ENCODE measurements around the gene IP6K2. TPM values are rescaled to one million over a fixed set of nuclear protein-coding genes. Genes with fewer than 3 reads are reported as not detected.
A peak's percentile ranks its signal among the peaks of the same experiment; 100 is the strongest.
"Not testable (repeated sequence)": the region's sequence is repeated elsewhere in the genome, so short reads cannot be mapped to it uniquely, and the experiment has no call there.

Gene IP6K2
- total RNA-seq, 2 donors from 2014 or later, result 112 to 128 TPM

- intact Hi-C loops (cut with DNase I, micrococcal nuclease); ATAC-seq; DNase-seq: not testable (repeated sequence)
Measured at GRCh38 chr3:48734541-48734940, 17.5 kb upstream of the IP6K2 start.

DNA sequence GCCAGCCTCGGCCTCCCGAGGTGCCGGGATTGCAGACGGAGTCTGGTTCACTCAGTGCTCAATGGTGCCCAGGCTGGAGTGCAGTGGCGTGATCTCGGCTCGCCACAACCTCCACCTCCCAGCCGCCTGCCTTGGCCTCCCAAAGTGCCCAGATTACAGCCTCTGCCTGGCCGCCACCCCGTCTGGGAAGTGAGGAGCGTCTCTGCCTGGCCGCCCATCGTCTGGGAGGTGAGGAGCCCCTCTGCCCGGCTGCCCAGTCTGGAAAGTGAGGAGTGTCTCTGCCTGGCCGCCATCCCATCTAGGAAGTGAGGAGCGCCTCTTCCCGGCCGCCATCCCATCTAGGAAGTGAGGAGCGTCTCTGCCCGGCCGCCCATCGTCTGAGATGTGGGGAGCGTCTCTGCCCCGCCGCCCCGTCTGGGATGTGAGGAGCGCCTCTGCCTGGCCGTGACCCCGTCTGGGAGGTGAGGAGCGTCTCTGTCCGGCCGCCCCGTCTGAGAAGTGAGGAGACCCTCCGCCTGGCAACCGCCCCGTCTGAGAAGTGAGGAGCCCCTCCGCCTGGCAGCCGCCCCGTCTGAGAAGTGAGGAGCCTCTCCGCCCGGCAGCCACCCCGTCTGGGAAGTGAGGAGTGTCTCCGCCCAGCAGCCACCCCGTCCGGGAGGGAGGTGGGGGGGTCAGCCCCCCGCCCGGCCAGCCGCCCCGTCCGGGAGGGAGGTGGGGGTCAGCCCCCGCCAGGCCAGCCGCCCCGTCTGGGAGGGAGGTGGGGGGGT is 16.9 kb upstream of the IP6K2 start:
- ATAC-seq; intact Hi-C loops (cut with DNase I, micrococcal nuclease); DNase-seq: not testable (repeated sequence)

- intact Hi-C loops (cut with DNase I, micrococcal nuclease), result no loop called here
- ATAC-seq, result no peak
- DNase-seq, result no peak
Measured at GRCh38 chr3:48727511-48727910, 10.5 kb upstream of the IP6K2 start.

GRCh38 chr3:48725185-48725855 is 8.3 kb upstream of the IP6K2 start:
- DNase-seq; intact Hi-C loops (cut with DNase I, micrococcal nuclease); ATAC-seq: not testable (repeated sequence)

DNA sequence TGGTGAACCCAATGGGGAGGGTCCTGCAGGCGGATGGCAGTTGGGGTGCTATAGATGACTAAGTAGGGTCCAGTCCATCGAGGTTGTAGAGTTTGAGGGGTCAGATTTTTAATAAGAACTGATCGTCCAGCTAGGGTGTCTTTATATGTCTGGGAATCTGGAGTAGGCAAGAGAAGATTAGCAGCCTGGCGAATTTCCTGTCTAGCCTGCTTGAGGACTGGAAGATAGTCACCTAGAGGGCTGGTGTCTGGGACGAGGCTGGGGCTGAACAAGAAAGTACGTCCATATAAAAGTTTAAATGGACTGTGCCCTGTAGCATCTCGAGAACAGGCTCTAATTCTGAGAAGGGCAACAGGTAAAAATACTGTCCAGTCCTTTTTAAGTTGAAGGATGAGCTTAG is 6.7 kb upstream of the IP6K2 start:
- ATAC-seq (no peak), DNase-seq (no peak)
- intact Hi-C loops (cut with DNase I, micrococcal nuclease), result no loop called here

- peak; percentile 47 for ATAC-seq
- DNase-seq; intact Hi-C loops (cut with DNase I, micrococcal nuclease): not testable (repeated sequence)
Measured at GRCh38 chr3:48723293-48723692, 6.3 kb upstream of the IP6K2 start.

- intact Hi-C loops (cut with DNase I, micrococcal nuclease), result no loop called here
- ATAC-seq (peak; percentile 21), DNase-seq (peak; percentile 36 to 40)
Measured at GRCh38 chr3:48716508-48716981, 476 bp downstream of the IP6K2 start.

DNA sequence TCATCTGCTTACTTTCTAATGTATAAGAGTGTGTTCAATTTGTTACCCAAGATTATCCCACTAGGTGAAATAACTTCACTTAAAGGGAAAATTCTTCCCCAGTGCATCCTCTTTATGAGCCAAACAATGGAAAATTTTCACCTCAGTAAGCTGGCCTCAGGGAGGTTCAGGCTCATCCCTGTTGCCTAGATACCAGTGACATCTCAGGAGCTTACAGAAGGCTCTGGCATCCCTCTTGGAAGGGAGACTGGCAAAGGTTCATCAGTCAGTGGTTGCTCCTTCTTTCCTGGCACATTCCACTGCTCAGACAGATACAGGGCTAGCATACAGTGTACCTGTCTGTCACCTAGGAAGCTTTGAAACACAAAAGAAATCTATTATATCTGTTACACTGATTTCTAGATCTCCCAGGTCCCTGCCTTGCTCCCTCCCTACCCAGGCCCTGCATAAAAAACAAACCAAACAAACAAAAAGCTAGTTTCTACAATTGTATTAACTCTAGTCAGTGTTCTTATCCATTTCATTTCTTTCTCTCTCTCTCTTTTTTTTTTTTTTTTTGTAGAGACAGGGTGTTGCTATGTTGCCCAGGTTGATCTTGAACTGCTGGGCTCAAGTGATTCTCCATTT is 1.7 kb downstream of the IP6K2 start:
- intact Hi-C loops (cut with DNase I, micrococcal nuclease), result no loop called here
- DNase-seq, result no peak
- no peak for ATAC-seq

DNA sequence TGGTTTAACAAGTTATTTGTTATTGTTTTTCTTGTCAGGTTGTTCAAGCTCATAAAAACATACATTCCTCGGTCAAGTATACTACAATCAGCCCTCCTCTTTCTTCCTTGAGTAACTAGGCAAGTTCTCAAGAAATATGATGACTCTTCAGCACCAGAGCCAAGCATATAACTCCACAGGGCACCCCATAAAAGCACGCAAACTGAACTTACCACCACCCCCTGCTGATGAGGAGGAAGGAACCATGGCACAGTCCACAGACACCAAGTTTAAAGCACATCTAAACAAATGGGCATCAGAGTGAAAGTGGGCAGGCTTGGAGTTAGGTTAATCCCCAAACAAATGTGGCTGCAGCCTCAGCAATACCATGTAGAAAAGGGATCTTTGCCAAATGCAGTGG is 5.3 kb downstream of the IP6K2 start:
- DNase-seq, result no peak
- no peak for ATAC-seq
- intact Hi-C loops (cut with DNase I, micrococcal nuclease), result no loop called here

GRCh38 chr3:48709051-48709461 is 8.0 kb downstream of the IP6K2 start:
- no peak for DNase-seq
- no peak for ATAC-seq
- intact Hi-C loops (cut with DNase I, micrococcal nuclease), result no loop called here

DNA sequence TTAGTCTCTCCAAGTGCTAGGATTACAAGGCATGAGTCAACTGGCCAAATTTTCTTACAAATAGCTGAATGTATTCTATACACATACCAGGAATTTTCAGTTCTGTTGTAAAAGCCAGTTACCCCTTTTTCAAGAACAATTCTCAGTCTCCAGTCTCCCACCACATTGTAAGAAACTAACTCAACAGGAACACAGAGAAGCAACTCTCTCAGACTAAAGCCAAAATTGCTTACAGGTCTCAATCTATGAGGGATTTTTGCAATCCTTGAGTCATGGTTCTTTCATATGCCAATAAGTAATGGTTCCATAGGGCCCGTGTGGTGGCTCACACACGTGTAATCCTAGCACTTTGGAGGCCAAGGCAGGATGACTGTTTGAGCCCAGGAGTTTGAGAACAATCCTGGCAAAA is 8.5 kb downstream of the IP6K2 start:
- DNase-seq (no peak), ATAC-seq (no peak)
- intact Hi-C loops (cut with DNase I, micrococcal nuclease), result no loop called here

DNA sequence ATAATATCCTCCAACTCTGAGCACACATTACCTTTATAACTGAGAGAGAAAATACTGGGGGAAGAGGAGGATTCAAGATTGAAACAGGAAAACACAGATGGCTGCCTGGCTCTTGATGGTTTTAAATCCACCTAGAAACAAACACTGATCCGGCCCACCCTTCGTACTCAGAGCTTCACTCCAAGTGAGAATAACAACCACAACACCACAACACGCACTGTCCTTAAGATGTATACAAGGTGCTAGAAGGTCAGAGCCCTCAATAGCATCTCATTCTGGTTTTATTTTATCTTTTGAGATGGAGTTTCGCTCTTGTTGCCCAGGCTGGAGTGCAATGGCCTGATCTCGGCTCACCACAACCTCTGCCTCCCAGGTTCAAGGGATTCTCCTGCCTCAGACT is 9.9 kb downstream of the IP6K2 start:
- DNase-seq, result no peak
- ATAC-seq, result no peak
- intact Hi-C loops (cut with DNase I, micrococcal nuclease), result no loop called here

GRCh38 chr3:48702320-48702920 is 14.6 kb downstream of the IP6K2 start:
- intact Hi-C loops (cut with DNase I, micrococcal nuclease), result no loop called here
- ATAC-seq (no peak), DNase-seq (no peak)

GRCh38 chr3:48700731-48701405 is 16.2 kb downstream of the IP6K2 start:
- DNase-seq (no peak), ATAC-seq (peak; percentile 60)
- intact Hi-C loops (cut with DNase I, micrococcal nuclease), result no loop called here

GRCh38 chr3:48698891-48699290 is 18.1 kb downstream of the IP6K2 start:
- ATAC-seq (no peak), DNase-seq (no peak)
- intact Hi-C loops (cut with DNase I, micrococcal nuclease), result no loop called here

GRCh38 chr3:48697952-48698351 is 19.1 kb downstream of the IP6K2 start:
- intact Hi-C loops (cut with DNase I, micrococcal nuclease), result no loop called here
- peak; percentile 31 for ATAC-seq
- no peak for DNase-seq

DNA sequence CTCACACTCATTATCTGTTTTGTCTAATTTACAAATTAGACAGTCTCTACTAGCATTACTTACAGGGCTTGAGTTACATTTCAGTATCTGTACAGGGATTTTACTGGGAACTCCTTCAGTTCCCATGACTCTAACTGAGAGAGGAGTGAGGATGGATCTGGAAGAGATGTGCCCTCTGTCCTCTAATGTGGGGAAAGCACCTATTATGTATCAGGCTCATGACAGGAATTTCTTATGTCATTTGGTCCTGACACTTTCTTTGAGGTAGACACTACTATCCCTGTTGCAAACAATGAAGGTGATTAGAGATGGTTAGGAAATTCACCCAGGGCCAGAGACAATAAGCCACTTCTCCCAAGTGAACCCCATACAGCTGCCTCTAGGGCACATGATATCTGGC is 20.4 kb downstream of the IP6K2 start:
- DNase-seq, result no peak
- no peak for ATAC-seq
- intact Hi-C loops (cut with DNase I, micrococcal nuclease), result no loop called here

- no peak for DNase-seq
- no peak for ATAC-seq
- intact Hi-C loops (cut with DNase I, micrococcal nuclease), result no loop called here
Measured at GRCh38 chr3:48696156-48696555, 20.9 kb downstream of the IP6K2 start.

DNA sequence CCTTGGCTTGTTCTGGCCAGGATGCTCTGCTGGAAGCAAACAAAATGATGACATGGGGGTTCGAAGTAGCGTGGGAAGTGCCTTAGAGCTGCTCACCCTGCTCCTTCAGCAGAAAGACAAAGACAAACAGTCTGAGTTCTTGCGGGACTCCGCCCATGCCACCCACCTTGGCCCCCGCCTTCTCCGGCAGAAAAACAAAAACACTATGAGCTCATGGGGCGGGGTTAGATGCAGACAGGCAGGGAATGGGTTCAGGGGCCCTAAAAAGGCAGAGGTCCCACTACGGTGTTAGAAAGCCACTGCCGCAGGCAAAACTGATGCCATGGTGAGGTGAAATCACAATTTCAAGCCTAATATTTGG is 21.6 kb downstream of the IP6K2 start:
- DNase-seq, result no peak
- intact Hi-C loops (cut with DNase I, micrococcal nuclease), result no loop called here
- ATAC-seq, result no peak

Data from left colon (tissue), 2 donors.